ENCODE data around the gene PRRG4.
"Not testable (repeated sequence)": the region's sequence is repeated elsewhere in the genome, so short reads cannot be mapped to it uniquely, and the experiment has no call there.

The PRRG4 gene

DNA sequence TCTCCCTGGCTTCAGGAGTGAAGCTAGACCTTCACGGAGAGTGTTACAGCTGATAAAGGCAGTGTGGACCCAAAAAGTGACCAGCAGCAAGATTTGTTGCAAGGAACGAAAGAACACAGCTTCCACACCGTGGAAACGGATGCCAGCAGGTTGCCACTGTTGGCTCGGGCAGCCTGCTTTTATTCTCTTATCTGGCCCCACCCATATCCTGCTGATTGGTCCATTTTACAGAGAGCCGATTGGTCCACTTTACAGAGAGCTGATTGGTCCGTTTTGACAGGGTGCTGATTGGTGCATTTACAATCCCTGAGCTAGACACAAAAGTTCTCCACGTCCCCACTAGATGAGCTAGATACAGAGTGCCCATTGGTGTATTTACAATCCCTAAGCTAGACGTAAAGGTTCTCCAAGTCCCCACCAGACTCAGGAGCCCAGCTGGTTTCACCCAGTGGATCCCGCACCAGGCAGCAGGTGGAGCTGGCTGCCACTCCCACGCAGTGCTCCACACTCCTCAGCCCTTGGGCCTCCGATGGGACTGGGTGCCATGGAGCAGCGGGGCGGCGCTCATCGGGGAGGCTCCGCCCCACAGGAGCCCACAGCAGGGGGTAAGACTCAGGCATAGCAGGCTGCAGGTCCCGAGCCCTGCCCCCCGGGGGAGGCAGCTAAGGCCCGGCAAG lies 58.1 kb downstream of the PRRG4 start:
- DNase-seq, result not testable (repeated sequence)

DNA sequence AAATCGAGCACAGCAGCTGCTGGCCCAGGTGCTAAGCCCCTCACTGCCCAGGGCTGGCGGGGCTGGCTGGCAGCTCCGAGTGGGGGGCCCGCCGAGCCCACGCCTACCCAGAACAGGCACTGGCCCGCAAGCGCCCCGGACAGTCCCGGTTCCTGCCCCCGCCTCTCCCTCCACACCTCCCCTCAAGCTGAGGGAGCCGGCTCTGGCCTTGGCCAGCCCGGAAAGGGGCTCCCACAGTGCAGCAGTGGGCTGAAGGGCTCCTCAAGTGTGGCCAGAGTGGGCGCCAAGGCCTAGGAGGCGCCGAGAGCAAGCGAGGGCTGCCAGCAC lies 58.6 kb downstream of the PRRG4 start:
- DNase-seq, result not testable (repeated sequence)

DNA sequence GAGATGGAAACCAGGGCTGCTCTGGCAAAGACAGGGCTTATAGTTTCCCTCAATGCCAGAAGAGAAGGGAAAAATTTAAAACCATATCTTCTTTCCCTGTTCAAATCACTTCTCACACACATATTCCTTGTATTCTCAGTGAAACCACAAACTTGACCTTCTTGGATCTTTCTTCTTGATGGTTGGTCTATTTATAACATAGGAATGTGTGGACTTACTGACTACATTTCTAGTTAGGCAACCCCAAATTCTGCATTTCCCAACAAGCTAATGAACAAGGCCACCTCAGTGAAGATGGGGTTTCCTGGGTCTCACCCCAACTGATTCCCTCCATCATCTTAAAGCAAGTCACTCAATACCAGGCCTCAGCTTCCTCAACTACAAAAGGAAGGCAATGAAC lies 59.1 kb downstream of the PRRG4 start:
- no peak for DNase-seq

DNA sequence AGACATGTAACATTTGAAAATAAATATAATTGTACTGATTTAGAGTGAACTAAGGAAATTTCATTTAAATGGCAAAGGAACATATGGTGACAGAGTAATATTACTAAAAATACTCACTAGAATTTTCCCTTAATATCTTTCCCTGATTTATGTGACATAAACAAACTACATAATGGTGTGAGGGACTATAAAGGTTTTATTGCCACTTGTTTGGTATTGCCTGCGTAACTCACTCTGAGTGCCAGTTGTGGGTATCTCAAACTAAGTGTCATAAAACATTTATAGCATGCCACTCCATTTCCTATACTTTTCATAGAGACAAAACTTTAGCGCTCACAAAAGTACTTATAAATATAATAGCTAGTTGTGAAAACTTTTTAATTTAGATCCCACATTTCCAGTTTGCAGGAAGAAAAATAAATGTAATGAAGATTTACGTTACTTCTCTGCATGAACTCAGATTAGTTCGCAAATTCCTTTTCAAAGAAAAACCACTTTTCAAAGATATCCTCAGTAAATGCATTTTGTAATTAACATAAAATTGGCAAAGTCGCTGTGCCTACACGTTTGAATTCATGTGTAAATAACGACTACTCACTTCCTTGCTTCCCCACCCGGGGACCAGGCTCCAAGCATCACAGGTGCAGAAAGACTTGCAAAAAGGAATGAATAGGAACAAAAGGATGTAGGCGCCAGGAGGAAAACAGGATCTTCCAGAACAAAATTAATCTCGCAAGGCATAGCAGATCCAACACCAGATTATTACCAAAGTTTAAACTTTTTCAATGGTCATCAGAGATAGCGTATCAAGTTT lies 61.3 kb downstream of the PRRG4 start:
- DNase-seq, result no peak

DNA sequence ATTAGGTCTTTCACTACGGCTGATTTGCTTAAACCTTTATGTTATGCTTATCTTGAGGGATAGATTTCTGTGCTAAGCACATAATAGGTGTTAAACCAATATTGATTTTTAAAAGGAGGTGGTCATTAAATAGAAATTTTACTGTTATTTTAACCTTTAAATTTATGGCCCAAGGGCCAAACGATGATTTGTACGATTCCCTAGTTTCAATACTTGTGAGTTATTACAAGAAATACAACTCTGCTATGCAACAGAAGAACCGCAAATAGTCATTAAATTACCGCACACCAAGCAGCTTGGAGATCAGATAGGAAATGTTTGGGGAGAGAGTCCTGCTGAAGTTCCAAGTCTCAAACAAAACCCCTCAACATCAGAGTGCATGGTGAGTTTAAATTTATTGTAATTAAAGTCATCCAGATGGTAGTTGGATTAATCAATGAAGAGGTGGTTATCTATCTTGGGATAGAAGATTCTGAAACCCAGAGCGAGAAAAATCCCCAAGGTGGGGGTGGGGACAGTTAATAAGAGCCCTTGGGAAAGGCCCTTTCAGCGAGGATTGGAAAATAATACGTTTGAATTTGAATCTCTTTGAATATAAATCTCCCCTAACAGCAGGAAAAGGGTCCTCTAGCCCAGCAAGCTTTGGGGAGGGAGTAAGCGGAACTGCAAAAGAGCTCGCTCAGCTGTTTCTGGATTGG lies 62.1 kb downstream of the PRRG4 start:
- DNase-seq, result no peak

DNA sequence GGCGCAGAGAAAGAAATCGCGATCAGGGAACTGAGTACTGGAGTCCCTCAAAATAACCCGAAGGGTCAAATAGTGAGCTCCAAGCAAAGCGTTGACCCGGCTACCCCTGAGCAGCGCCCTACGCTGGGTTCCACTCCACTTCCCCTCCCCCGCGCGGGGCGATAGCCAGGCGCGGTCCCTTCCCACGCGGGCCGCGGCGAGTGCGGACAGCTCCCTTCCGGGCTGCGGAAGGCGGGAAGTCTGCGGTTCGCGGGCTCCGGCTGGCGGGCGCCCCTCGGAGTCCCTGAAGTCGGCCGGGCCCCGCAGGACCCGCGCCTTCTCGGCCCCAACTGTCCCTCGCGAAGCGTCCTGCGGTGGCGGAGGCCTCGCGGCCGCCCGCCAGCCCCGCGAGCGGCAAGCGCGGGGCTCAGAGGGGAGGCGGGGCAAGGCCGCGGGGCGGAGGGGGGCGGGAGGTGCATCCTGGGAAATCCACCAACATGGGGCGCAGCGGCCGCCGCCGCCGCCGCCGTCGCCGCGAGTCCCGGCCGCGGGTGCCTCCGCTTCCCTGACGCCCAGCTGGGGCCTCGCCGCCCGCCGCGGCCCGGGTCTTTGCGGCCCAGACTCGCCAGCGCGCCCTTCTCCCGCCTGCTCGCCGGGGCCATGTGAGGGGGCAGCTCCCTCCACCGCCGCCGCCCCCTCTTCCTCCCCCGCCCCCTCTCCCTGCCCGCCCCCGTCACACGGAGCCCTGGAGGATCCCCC lies 62.8 kb downstream of the PRRG4 start, which contains the start of gene QSER1:
TSS of gene QSER1 (plus strand) at position 457 of the 738 bp plus-strand sequence. CDS start 315 bp downstream, outside the sequence.
- peak; percentile 86 for DNase-seq

DNA sequence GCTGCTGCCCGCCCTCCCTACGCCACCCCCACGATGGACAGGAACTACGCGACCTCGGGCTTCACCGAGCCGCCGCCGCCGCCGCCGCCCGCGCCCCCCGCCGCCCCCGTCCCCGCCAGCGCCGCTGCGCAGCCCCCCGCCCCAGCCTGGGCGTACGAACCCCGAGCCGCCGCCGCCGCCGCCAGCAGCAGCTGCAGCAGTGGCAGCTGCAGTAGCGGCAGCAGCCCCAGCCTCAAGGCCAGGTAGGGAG lies 63.3 kb downstream of the PRRG4 start:
- no peak for DNase-seq

DNA sequence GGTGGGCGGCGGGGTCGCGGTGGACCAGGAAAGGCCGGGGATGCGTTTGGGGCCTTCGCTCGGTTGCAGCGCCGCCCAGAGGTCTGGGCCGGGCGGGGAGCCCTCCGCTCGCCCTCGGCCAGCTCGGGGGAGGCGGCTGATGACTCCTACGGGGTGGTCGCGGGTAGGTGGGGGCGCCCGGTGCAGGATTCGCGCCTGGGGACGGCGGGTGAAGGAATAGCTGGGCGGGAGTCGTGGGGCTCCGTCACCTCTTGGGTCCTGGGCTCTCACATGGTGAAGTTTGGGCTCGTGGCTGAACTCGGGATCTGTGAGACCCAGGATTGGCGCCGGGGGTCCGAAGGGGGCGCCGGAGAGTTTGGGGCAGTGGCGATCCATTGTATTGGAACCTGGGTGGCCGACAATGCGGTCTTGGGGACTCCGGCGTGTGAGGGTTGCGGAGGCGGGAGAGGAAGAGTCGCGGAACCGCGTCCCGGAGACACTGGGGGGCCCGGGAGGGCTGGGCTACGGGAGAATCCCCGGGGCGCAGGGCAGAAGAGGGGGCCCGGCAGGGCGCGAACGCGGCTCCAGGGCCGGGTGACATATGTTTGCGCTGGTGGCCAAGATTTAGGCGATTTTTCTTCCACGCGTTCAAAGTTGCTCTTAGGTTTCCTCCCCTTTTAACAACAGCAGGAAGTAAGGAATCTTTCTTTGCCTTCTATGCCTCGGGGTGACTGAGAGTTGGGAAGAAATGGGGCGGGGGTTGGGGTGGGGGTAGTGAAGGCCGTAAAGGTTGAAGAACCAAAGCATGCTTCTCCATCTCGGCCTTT lies 63.8 kb downstream of the PRRG4 start:
- peak; percentile 57 for DNase-seq

DNA sequence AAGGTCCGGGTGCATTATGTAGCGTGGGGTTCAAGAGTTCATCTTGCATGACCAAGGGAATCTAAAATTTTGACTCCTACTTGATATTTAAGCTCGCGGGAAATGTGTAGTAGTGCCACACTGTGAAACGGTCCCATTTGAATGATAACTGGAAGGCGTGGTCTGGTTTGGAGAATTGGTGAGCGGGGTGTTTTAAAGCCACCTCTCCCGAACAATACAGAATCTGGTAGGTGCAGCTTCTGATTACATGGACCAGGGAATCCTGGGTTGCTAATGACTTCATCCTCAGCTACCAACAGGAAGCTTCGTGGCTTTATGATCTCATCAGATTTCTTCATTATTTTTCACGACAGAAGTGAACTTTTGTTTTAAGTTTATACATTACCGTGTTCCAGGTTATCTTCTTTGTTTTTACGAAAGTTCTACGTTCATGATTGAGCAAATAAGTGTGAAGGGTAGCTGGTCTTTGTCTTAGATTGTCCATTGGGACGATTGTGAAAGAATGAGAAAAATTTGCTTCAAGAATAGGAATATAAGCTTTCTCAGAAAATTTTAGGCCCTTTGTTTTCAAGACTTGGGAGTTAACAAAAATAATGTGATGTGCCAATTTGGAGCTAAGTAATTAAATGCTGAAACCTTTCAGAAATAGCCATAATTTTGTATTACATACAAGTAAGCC lies 64.6 kb downstream of the PRRG4 start:
- DNase-seq, result peak; percentile 60

DNA sequence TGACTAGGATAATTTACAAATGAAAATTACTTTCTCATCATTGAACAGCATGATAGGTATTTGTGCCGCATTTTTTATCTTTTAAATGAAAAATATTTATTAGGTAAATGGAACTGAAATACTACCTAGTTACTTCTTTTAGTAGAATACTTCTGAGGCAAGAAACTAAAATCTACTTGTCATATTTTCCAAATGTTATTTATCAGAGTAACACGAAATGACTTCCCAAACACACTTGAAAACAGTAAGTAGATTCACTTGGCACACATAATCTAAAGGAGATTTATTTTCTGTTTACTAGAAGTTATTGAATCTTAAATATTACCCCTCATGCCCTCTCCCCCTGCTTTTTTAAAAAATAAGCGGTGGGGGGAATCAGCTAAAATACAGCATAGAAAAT lies 65.2 kb downstream of the PRRG4 start:
- no peak for DNase-seq

DNA sequence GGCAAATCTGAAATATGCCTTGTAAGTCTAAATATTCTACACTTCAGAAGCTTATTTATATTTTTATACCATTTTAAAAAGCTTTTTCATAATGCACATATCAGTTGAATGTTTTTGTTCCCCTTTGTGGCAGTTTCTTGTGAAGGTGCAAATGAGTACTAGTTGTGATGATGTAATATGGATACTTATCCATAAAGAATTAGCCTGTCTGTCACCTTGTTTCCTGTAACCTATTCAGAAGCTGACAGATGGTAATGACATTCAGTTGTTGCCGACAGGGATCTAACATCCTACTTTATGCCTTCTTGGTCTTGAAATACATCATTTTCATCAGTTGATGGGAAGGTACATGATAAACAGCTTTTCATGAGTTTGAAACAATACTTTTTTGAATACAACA lies 65.7 kb downstream of the PRRG4 start:
- DNase-seq, result no peak

DNA sequence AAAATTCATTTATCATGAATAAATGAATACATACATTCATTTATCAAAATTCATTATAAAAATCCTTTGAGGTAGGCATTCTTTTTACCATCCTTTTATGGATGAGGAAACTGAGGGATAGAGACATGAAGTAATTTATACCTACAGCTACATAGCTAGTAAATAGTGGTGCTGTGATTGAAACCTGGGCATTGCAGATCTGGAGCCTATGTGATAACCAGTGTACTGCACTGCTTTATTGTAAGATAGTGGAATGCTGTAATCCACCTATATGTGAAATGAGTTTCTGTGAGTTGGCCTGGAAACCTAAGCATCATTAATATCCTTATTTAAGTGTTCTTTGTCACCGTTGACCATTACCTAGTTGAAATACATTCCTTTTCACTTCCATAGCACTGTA lies 67.4 kb downstream of the PRRG4 start:
- DNase-seq, result no peak

DNA sequence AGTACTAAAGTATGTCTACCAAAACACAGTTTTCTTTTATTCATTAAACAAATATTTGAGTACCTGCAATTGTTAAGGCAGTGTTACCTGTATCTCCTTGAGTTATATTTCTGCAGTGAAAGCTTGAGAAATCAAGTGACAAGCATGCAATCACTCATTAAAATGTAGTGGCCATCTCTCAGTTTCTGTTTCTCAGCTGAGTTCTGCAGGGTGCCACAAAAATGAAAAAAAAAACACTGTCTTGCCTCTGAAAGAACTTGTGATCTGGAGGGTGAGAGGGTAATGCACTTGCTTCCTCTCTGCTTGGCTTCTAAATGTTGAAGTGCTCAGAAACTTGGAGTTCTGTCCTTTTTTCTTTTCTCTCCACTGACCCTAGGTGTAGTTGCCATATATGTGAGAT lies 69.7 kb downstream of the PRRG4 start:
- no peak for DNase-seq

DNA sequence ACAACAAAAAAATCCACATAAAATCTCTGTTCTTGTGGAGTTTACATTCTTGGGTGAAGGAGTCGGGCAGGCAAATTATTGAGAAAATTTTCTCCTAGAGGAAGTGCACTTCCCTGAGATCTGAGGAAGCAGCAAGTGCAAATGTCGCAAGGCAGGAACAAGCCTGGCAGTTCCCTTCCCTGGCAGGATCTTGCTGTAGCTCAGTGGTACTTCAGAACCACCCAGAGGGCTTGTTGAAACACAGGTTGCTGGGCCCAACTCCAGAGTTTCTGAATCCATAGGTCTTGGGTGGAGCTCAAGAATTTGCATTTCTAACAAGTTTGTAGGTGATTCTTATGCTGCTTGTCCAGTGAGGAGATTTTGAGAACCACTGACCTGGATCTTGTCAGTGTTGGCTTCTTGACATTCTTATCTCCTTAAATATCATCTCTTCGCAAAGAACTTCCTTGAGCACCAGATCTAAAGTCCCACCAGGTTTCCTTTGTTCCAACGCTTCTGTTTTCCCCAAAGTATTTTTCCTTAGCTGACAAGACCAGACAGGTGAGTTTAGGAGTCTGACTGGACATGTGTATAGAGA lies 72.5 kb downstream of the PRRG4 start:
- DNase-seq, result no peak

DNA sequence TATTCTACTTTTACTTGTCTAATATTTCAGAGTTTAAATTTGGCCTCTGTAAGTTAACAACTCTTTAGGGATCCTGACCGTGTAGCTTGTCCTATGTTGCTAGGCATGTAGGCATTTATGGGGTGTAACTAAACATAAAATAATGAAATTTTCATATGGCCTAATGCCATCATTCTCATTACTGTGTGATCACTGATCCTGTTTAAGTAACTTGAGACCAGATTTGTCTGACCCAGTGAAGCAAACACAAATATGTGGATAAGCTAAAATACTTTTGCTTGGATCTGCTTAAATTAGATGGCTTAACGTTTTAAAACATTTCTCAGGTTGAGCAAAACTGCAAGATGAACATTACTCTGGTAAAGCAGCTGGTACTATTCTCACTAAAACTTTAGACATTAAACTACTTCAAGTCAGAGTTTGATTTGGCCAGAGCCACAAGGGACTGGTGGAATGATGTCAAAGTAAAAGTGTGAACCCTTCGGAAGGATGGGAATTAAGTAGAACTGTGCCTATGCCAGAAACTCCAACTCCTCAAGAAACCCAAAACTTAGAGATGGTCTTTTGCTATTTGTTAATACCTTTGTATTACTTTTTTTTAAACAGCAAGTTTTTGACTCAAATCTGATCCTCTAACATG lies 75.4 kb downstream of the PRRG4 start:
- no peak for DNase-seq

All from 8988T (cell line).